HG03280 (cell line): ENCODE data around the gene EPHA2.

Experiments used
- ATAC-seq: cut with Tn5 transposase; IDR thresholded peaks from one replicate; pipeline ENCODE4 v1.9.1; 2021; ENCODE audit warnings: mild to moderate bottlenecking, moderate library complexity; ENCODE audit not compliant: unreplicated experiment

The EPHA2 gene

DNA sequence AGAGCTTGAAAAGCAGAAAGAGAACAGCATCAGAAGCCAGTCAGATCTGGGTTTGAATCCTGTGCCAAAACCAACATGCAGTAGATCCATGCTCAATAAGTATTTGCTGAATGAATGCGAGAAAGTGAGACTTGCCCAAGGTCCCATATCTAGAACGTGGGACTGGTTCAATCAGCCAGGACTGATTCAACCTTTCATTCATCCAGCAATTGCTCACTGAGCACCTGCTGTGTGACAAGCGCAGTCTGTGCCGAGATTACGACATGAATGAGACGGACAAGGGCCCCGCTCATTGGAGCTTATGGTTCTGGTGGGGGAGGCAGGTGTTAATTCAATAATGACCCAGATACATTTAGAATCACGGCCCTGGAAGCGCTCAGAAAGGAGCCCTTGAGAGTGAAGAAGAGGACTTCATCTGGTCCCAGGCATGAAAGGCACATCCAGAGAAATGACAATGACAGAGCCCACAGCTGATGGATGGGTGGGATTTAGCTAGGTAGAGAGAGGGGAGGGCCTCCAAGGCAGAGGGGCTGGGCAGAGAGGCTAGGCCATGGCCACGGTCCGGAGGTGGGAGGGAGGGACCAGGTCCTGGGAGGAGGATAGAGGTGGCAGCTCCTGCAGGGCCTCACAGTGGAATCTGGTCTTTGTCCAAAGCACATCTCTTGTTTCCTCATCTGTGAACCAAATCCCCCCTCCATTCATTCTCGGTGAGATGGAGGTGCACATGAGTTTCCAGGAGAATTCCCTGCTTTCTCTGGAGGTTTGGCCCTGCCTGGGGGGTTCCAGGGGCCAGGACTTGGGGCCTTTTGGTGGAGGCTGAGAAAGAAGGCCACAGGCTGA lies 78.2 kb downstream of the EPHA2 start:
- ATAC-seq = no peak

DNA sequence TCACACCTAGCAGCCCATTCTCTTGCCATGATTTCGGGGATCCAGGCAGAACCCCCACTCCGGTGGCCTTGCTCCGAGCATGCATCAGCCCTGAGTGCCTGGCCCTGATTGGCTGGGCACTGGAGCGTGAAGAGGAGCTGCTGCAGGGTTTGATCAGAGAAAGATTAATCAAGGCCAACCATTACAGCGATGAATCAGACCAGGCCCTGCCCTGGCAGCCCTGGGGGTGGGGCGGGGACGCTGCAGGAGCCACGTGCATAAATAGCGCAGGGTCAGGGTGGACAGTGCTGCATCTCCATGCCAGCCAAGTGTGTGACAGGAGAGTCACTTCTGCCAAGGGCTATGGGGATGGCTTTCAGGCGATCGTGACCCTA lies 79.0 kb downstream of the EPHA2 start:
- ATAC-seq = no peak

GRCh38 chr1:16076031-16076864 lies 79.6 kb downstream of the EPHA2 start:
- no peak for ATAC-seq

GRCh38 chr1:16075337-16076030 lies 80.4 kb downstream of the EPHA2 start:
- no peak for ATAC-seq
